Chondrocyte (in vitro differentiated cells): Measurements from ENCODE around the gene ZNF423. TPM values are rescaled to one million over a fixed set of nuclear protein-coding genes. Genes with fewer than 3 reads are reported as not detected.

Source experiments
- DNase-seq: peaks from one replicate; pipeline ENCODE4 v3.0.0; 2021; ENCODE audit warnings: mixed read lengths, low spot score
- H3K27ac Mint-ChIP-seq: one replicate; pipeline ENCODE4 v1.8.0; 2021; ENCODE audit warnings: mild to moderate bottlenecking, moderate library complexity, mixed read lengths; ENCODE audit not compliant: unreplicated experiment
- H3K27me3 Mint-ChIP-seq: 2 replicates; pipeline ENCODE4 v1.8.0; 2021; ENCODE audit warnings: low read depth, mixed read lengths
- H3K36me3 Mint-ChIP-seq: 2 replicates; pipeline ENCODE4 v1.8.0; 2021; ENCODE audit warnings: low read depth, mixed read lengths
- H3K4me1 Mint-ChIP-seq: 2 replicates; pipeline ENCODE4 v1.8.0; 2021; ENCODE audit warnings: low read depth, mild to moderate bottlenecking, mixed read lengths
- H3K4me3 Mint-ChIP-seq: one replicate; pipeline ENCODE4 v1.8.0; 2021; ENCODE audit warnings: mild to moderate bottlenecking, moderate library complexity, mixed read lengths; ENCODE audit not compliant: unreplicated experiment
- H3K9me3 Mint-ChIP-seq: 2 replicates; pipeline ENCODE4 v1.8.0; 2021; ENCODE audit warnings: low read depth, mixed read lengths
- total RNA-seq: library from RNA; stranded (reverse); gene quantifications from 3 replicates; pipeline ENCODE4 v1.2.1, GENCODE V29; 2021
- TF ChIP-seq, protein P1 (sequence below): fragments of 200-600 bp; sonication (generic); IDR thresholded peaks from 2 replicates; pipeline ENCODE4 v1.5.0; 2021; ENCODE audit warnings: antibody characterized with exemption, mild to moderate bottlenecking, moderate library complexity

Gene ZNF423
- total RNA-seq, 1 donor from 2014 or later, result 4.7 TPM

DNA sequence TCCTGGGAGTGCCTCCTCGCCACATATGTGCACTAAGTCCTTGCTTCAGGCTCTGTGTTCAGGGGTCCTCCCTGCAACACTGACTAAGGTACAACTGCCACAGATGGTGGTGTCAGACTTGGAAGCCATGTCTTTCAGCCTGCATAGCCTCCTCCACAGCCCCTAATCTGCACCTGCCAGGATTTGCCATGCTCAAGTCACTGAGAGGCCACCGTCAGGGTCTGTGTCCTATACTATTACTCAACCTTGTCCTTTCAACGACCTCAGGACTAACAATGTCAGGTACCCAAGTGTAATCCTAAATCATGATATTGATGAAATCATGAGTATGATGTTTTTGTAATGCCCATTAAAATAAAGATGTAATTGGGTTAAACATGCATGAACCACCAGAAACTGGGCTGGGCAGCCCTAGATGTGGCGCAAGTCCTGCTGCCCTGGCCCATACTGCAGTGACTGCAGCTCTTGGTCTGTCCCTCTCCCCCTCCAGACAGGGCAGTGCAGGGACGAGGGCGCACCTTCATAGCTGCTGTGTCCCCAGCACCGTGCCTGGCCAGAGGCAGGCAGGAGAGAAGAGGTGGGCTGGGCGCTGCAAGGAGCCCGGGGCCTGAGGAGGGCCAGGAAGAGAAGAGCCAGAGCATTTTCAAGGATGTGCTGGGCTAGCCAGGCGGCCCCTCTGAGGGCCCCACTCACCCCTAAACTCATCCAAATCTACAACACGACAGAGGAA, 198.0 kb downstream of the ZNF423 start:
- H3K36me3 Mint-ChIP-seq, result no peaks in the 10 kb centered on the region

DNA sequence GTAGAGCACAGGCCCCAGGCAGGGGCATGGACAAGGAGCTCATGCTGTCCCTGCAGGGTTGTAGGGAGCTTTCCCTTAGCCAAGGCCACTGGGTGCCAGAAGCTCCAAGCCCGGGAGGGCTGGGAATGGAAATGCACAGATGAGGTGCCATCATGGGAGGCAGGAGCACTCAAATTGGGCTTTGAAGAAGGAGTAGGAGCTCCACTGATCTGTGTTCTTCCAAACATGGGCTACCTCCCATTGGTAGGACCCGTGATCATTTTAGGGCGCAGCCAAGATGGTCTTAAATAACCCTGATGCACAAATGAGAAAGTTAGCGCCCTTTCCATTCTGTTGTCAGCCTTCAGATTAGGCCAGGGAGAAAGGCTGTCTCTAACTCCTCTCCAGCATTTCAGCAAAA, 201.5 kb downstream of the ZNF423 start:
- no peak overlapping the region for H3K27ac Mint-ChIP-seq

More for the DNA sequence above, 198.0 kb downstream of the ZNF423 start:
- H3K27me3 Mint-ChIP-seq, result no peaks in the 10 kb centered on the region
- peaks cover 9% of the 10 kb centered on the region for H3K4me1 Mint-ChIP-seq
- no peak overlapping the region for H3K4me3 Mint-ChIP-seq
- DNase-seq, result no peak
- TF ChIP-seq, protein P1, sequence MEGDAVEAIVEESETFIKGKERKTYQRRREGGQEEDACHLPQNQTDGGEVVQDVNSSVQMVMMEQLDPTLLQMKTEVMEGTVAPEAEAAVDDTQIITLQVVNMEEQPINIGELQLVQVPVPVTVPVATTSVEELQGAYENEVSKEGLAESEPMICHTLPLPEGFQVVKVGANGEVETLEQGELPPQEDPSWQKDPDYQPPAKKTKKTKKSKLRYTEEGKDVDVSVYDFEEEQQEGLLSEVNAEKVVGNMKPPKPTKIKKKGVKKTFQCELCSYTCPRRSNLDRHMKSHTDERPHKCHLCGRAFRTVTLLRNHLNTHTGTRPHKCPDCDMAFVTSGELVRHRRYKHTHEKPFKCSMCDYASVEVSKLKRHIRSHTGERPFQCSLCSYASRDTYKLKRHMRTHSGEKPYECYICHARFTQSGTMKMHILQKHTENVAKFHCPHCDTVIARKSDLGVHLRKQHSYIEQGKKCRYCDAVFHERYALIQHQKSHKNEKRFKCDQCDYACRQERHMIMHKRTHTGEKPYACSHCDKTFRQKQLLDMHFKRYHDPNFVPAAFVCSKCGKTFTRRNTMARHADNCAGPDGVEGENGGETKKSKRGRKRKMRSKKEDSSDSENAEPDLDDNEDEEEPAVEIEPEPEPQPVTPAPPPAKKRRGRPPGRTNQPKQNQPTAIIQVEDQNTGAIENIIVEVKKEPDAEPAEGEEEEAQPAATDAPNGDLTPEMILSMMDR, result no peak
- no peak overlapping the region for H3K27ac Mint-ChIP-seq
- H3K9me3 Mint-ChIP-seq, result no peaks in the 10 kb centered on the region

DNA sequence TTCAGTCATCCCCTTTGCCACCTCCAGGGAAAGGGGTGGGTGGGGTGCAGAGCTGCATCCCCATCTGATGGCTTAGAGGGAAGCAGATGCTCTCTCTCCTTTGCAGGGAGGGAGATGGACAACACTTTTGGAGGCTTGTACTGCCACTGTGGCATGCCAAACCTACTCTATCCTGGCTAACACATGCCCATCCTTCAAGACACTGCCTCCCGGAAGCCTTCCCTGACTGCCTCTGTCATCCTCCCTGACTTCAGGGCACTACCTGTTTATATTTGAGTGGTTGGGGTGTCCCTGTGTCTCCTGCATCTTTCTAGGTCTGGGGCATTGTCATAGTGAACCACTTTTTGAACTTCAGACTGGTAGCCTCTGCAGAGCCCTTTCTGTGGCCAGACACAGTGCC, 202.3 kb downstream of the ZNF423 start:
- Mint-ChIP-seq H3K4me3 (no peak overlapping the region), H3K36me3 (peaks cover 3% of the 10 kb centered on the region), H3K9me3 (peaks cover 7% of the 10 kb centered on the region), H3K27me3 (no peaks in the 10 kb centered on the region), H3K27ac (no peak overlapping the region), H3K4me1 (peaks cover 13% of the 10 kb centered on the region)
- no peak for DNase-seq
- TF ChIP-seq, protein P1, result no peak

More for the DNA sequence above, 201.5 kb downstream of the ZNF423 start:
- H3K36me3 Mint-ChIP-seq, result no peaks in the 10 kb centered on the region
- no peak overlapping the region for H3K4me3 Mint-ChIP-seq
- peaks cover 13% of the 10 kb centered on the region for H3K4me1 Mint-ChIP-seq
- DNase-seq, result no peak
- H3K9me3 Mint-ChIP-seq, result peaks cover 1% of the 10 kb centered on the region
- TF ChIP-seq, protein P1, result no peak
- H3K27me3 Mint-ChIP-seq, result no peaks in the 10 kb centered on the region

DNA sequence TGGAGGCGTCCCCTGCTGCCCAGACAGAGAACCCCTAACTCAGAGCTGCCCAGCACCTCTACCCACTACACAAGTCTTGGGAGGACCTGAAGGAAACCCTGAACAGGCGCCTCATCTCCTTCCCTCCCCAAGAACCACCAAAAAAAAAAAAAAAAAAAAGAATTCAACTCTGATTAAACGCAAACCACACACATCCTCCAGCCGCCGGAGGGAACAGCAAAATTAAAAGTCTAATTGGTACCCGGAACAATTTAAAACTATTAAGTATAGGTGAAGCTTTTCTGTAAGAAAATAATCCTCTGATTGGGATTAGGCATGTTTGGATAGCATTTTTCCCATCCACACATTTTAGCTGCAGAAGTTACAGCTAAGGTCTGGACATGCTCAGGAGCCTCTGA, 202.7 kb downstream of the ZNF423 start:
- Mint-ChIP-seq H3K4me1 (peaks cover 13% of the 10 kb centered on the region), H3K27ac (no peak overlapping the region), H3K27me3 (no peaks in the 10 kb centered on the region), H3K4me3 (no peak overlapping the region), H3K36me3 (peaks cover 3% of the 10 kb centered on the region), H3K9me3 (peaks cover 8% of the 10 kb centered on the region)
- DNase-seq, result no peak
- TF ChIP-seq, protein P1, result no peak

DNA sequence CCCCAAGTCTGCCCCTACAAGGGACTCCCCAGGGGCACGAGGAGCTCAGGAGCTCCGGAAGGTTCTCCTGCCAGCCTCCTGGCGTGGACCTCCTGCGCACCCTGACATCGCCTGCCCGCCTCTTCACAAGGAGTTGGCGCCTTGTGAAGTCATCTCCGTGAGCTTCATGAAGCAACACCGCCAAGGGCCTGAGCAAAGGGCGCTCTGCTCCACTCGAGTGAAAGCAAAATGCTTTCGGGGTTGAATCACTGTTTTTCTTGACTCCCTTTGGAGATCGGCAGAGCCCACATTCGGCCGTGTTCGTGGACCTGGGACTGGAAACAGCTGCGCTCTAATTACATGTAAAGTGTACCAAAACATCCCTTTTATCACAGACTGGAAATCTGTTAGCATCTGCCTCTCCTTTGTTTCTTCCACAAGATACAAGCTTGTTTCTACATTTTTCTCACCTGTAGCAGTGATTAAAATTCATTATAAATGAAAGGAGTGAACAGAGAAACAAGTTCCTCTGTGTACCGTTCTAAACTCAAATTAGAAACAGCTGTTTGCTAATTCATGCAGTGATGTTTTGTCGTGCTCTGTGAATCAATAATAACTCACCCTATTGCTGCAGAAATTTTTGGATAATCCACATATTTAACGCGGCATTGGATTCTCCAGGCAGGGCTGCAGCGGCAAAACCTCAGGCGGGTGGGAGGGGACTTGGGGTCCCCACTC, 203.3 kb downstream of the ZNF423 start:
- Mint-ChIP-seq H3K36me3 (peaks cover 9% of the 10 kb centered on the region), H3K9me3 (peaks cover 13% of the 10 kb centered on the region), H3K27ac (no peak overlapping the region), H3K4me1 (peaks cover 13% of the 10 kb centered on the region), H3K27me3 (no peaks in the 10 kb centered on the region), H3K4me3 (no peak overlapping the region)
- TF ChIP-seq, protein P1, result no peak
- DNase-seq, result peak; percentile 79
